WTC11 (cell line): ENCODE measurements around the gene TMEM134.

Experiments used
- GTF2I ChIP-seq: fragments of 250-450 bp; sonication (Bioruptor Pico); conservative IDR thresholded peaks from 2 replicates; pipeline ENCODE4 v1.4.0; 2021; ENCODE audit warnings: mild to moderate bottlenecking
- TF ChIP-seq, protein P1 (sequence below): fragments of 200-600 bp; IDR thresholded peaks from 2 replicates; pipeline ENCODE4 v1.8.0; 2022; ENCODE audit warnings: antibody characterized with exemption
- TF ChIP-seq, protein P2 (sequence below): sonication (generic); formaldehyde crosslinking; IDR thresholded peaks from 2 replicates; pipeline ENCODE4 v1.8.1; 2023; ENCODE audit warnings: mild to moderate bottlenecking, missing genetic modification reagents
- TF ChIP-seq, protein P3 (sequence below): fragments of 250-450 bp; sonication (Bioruptor Pico); IDR thresholded peaks from 2 replicates; pipeline ENCODE4 v2.1.2; 2022; ENCODE audit warnings: mild to moderate bottlenecking, moderate library complexity
- TF ChIP-seq, protein P4 (sequence below): sonication (generic); formaldehyde crosslinking; IDR thresholded peaks from 2 replicates; pipeline ENCODE4 v1.8.0; 2022; ENCODE audit warnings: mild to moderate bottlenecking, missing genetic modification reagents

DNA sequence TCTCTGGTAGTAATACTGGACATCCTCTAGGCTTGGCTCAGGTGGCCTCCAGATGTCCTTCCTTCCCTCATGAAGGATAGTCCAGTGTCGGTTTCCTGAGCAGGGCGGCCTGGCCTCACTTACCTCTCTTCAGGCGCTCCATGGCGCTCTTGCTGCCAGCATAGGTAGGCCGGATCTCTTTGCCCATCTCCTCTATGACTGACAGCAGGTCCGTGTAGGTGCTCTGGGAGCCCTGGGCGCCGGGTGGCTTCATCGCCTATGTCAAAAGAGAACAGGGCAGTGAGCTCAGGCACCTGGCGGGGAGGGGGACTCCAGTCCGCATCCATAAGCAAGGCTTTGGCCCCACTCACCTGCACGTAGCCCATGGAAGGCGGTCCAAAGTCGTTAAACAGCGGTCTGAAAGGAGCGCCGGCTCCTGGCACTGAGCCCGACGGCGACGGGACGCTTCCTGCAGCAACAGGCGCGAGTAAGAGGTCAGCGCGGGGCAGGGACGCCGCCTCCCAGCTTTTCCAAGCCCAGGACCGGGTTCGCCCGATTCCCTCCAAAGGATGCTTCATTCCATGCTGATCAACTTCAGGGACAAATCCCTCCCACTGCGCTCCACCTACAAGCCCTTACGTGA is 38.3 kb upstream of the TMEM134 start:
- TF ChIP-seq, protein P1, sequence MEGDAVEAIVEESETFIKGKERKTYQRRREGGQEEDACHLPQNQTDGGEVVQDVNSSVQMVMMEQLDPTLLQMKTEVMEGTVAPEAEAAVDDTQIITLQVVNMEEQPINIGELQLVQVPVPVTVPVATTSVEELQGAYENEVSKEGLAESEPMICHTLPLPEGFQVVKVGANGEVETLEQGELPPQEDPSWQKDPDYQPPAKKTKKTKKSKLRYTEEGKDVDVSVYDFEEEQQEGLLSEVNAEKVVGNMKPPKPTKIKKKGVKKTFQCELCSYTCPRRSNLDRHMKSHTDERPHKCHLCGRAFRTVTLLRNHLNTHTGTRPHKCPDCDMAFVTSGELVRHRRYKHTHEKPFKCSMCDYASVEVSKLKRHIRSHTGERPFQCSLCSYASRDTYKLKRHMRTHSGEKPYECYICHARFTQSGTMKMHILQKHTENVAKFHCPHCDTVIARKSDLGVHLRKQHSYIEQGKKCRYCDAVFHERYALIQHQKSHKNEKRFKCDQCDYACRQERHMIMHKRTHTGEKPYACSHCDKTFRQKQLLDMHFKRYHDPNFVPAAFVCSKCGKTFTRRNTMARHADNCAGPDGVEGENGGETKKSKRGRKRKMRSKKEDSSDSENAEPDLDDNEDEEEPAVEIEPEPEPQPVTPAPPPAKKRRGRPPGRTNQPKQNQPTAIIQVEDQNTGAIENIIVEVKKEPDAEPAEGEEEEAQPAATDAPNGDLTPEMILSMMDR = no peak
- TF ChIP-seq, protein P2, sequence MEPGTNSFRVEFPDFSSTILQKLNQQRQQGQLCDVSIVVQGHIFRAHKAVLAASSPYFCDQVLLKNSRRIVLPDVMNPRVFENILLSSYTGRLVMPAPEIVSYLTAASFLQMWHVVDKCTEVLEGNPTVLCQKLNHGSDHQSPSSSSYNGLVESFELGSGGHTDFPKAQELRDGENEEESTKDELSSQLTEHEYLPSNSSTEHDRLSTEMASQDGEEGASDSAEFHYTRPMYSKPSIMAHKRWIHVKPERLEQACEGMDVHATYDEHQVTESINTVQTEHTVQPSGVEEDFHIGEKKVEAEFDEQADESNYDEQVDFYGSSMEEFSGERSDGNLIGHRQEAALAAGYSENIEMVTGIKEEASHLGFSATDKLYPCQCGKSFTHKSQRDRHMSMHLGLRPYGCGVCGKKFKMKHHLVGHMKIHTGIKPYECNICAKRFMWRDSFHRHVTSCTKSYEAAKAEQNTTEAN (CRISPR knock-in tag) = no peak
- TF ChIP-seq, protein P3, sequence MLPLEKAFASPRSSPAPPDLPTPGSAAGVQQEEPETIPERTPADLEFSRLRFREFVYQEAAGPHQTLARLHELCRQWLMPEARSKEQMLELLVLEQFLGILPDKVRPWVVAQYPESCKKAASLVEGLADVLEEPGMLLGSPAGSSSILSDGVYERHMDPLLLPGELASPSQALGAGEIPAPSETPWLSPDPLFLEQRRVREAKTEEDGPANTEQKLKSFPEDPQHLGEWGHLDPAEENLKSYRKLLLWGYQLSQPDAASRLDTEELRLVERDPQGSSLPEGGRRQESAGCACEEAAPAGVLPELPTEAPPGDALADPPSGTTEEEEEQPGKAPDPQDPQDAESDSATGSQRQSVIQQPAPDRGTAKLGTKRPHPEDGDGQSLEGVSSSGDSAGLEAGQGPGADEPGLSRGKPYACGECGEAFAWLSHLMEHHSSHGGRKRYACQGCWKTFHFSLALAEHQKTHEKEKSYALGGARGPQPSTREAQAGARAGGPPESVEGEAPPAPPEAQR = no peak
- TF ChIP-seq, protein P4, sequence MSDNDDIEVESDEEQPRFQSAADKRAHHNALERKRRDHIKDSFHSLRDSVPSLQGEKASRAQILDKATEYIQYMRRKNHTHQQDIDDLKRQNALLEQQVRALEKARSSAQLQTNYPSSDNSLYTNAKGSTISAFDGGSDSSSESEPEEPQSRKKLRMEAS = no peak
- TF ChIP-seq GTF2I = no peak
